Activated CD8-positive, alpha-beta T cell treated with anti-CD3 and anti-CD28 coated beads for 36 hours (primary cell): ENCODE data around the gene SDCCAG8. TPM values are rescaled to one million over a fixed set of nuclear protein-coding genes. Genes with fewer than 3 reads are reported as not detected.

Source experiments
- ATAC-seq: fragments of 200-7000 bp; cut with Tn5 transposase; one replicate; pipeline ENCODE4 v1.10.0; 2021; ENCODE audit warnings: mild to moderate bottlenecking, moderate library complexity
- CTCF ChIA-PET: fragments of 350-600 bp; sonication (Branson Sonifier 250); formaldehyde crosslinking; loops from one replicate; lab custom pipeline; 2021; ENCODE audit warnings: antibody characterized with exemption; lab: Charles Lee
- POLR2A ChIA-PET: fragments of 350-600 bp; sonication (Branson Sonifier 250); formaldehyde crosslinking; loops from one replicate; lab custom pipeline; 2021; ENCODE audit warnings: antibody characterized with exemption; lab: Charles Lee
- DNase-seq: peaks from one replicate; pipeline ENCODE4 v3.0.0-alpha.2; 2020
- H3K27ac Mint-ChIP-seq: one replicate; pipeline ENCODE4 v1.8.0; 2021; ENCODE audit warnings: mild to moderate bottlenecking, mixed read lengths
- H3K27me3 Mint-ChIP-seq: one replicate; pipeline ENCODE4 v1.8.0; 2021; ENCODE audit warnings: mixed read lengths
- H3K36me3 Mint-ChIP-seq: one replicate; pipeline ENCODE4 v1.8.0; 2021; ENCODE audit warnings: low read depth, mixed read lengths
- H3K4me1 Mint-ChIP-seq: one replicate; pipeline ENCODE4 v1.8.0; 2021; ENCODE audit warnings: low read depth, mixed read lengths
- H3K4me3 Mint-ChIP-seq: one replicate; pipeline ENCODE4 v1.8.0; 2021; ENCODE audit warnings: mild to moderate bottlenecking, moderate library complexity, mixed read lengths
- H3K9me3 Mint-ChIP-seq: one replicate; pipeline ENCODE4 v1.8.0; 2021; ENCODE audit warnings: mixed read lengths
- CTCF ChIP-seq: fragments of 200-600 bp; IDR thresholded peaks from one replicate; pipeline ENCODE4 v1.8.0; 2022; ENCODE audit warnings: antibody characterized with exemption, mild to moderate bottlenecking
- intact Hi-C: fragments of 100-400 bp; cut with micrococcal nuclease; formaldehyde crosslinking; loops from one replicate; pipeline ENCODE4 v1.10.0; 2022
- total RNA-seq, 2 experiments: library from RNA; stranded (reverse); gene quantifications; one replicate each; pipeline ENCODE4 v1.2.3, GENCODE V29; 2021

Gene SDCCAG8
- total RNA-seq, 2 experiments from 2014 or later = 22.4 to 22.6 TPM

GRCh38 chr1:243293941-243294722 lies 38.3 kb downstream of the SDCCAG8 start:
- POLR2A ChIA-PET = no interaction called here
- no peaks in the 10 kb centered on the region for H3K27me3 Mint-ChIP-seq
- intact Hi-C loops = no loop called here
- peaks cover 74% of the 10 kb centered on the region for H3K36me3 Mint-ChIP-seq
- ATAC-seq (no peak), DNase-seq (no peak)
- CTCF ChIA-PET = interaction anchor here (0.8 kb wide), 1 partner anchor 19 kb away, joined by 3 read pairs; no protein-coding TSS in a partner anchor
- no peak overlapping the region for H3K27ac Mint-ChIP-seq
- H3K4me1 Mint-ChIP-seq = peaks cover 7% of the 10 kb centered on the region
- peaks cover 17% of the 10 kb centered on the region for H3K9me3 Mint-ChIP-seq
- no peak overlapping the region for H3K4me3 Mint-ChIP-seq
- TF ChIP-seq CTCF = no peak

- H3K4me1 Mint-ChIP-seq = peaks cover 7% of the 10 kb centered on the region
- TF ChIP-seq CTCF = no peak
- intact Hi-C loops = no loop called here
- no peak overlapping the region for H3K4me3 Mint-ChIP-seq
- H3K36me3 Mint-ChIP-seq = peaks cover 71% of the 10 kb centered on the region
- no peak for ATAC-seq
- CTCF ChIA-PET = no interaction called here
- no peak overlapping the region for H3K27ac Mint-ChIP-seq
- H3K9me3 Mint-ChIP-seq = peaks cover 17% of the 10 kb centered on the region
- POLR2A ChIA-PET = no interaction called here
- DNase-seq = no peak
- H3K27me3 Mint-ChIP-seq = no peaks in the 10 kb centered on the region
Observed at GRCh38 chr1:243294723-243295121, 38.9 kb downstream of the SDCCAG8 start.

- Mint-ChIP-seq H3K27me3 (no peaks in the 10 kb centered on the region), H3K4me1 (peaks cover 7% of the 10 kb centered on the region), H3K9me3 (peaks cover 5% of the 10 kb centered on the region), H3K4me3 (no peak overlapping the region), H3K36me3 (peaks cover 52% of the 10 kb centered on the region), H3K27ac (no peak overlapping the region)
- POLR2A ChIA-PET = no interaction called here
- intact Hi-C loops = no loop called here
- DNase-seq (no peak), ATAC-seq (no peak)
- CTCF ChIA-PET = no interaction called here
- TF ChIP-seq CTCF = no peak
Observed at GRCh38 chr1:243299069-243299468, 43.2 kb downstream of the SDCCAG8 start.

- Mint-ChIP-seq H3K4me3 (no peak overlapping the region), H3K27ac (no peak overlapping the region), H3K9me3 (peaks cover 3% of the 10 kb centered on the region), H3K36me3 (peaks cover 37% of the 10 kb centered on the region), H3K4me1 (no peaks in the 10 kb centered on the region), H3K27me3 (no peaks in the 10 kb centered on the region)
- DNase-seq (no peak), ATAC-seq (no peak)
- CTCF ChIA-PET = no interaction called here
- TF ChIP-seq CTCF = no peak
- intact Hi-C loops = no loop called here
- POLR2A ChIA-PET = no interaction called here
Observed at GRCh38 chr1:243301059-243301458, 45.2 kb downstream of the SDCCAG8 start.

- H3K4me3 Mint-ChIP-seq = no peak overlapping the region
- no peaks in the 10 kb centered on the region for H3K9me3 Mint-ChIP-seq
- ATAC-seq (no peak), DNase-seq (no peak)
- POLR2A ChIA-PET = no interaction called here
- CTCF ChIA-PET = no interaction called here
- TF ChIP-seq CTCF = no peak
- H3K27me3 Mint-ChIP-seq = no peaks in the 10 kb centered on the region
- no peak overlapping the region for H3K27ac Mint-ChIP-seq
- H3K4me1 Mint-ChIP-seq = peaks cover 2% of the 10 kb centered on the region
- intact Hi-C loops = no loop called here
- peaks cover 19% of the 10 kb centered on the region for H3K36me3 Mint-ChIP-seq
Observed at GRCh38 chr1:243311809-243312208, 56.0 kb downstream of the SDCCAG8 start.
